A549 treated with CpdA at 1 μM for 4 hours (cell line): Measurements from ENCODE around the gene TKT. TPM values are rescaled to one million over a fixed set of nuclear protein-coding genes. Genes with fewer than 3 reads are reported as not detected.

Experiments used
- total RNA-seq: library from RNA; stranded (reverse); fragments of 200-300 nt; extraction: Qiagen RNA extraction; gene quantifications from 5 replicates; pipeline ENCODE4 v1.2.3, GENCODE V29; 2022; ENCODE audit warnings: low read depth

The TKT gene, protein sequence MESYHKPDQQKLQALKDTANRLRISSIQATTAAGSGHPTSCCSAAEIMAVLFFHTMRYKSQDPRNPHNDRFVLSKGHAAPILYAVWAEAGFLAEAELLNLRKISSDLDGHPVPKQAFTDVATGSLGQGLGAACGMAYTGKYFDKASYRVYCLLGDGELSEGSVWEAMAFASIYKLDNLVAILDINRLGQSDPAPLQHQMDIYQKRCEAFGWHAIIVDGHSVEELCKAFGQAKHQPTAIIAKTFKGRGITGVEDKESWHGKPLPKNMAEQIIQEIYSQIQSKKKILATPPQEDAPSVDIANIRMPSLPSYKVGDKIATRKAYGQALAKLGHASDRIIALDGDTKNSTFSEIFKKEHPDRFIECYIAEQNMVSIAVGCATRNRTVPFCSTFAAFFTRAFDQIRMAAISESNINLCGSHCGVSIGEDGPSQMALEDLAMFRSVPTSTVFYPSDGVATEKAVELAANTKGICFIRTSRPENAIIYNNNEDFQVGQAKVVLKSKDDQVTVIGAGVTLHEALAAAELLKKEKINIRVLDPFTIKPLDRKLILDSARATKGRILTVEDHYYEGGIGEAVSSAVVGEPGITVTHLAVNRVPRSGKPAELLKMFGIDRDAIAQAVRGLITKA
- 1,713 to 2,219 TPM (median 2,104 TPM) in 5 replicates for total RNA-seq

DNA sequence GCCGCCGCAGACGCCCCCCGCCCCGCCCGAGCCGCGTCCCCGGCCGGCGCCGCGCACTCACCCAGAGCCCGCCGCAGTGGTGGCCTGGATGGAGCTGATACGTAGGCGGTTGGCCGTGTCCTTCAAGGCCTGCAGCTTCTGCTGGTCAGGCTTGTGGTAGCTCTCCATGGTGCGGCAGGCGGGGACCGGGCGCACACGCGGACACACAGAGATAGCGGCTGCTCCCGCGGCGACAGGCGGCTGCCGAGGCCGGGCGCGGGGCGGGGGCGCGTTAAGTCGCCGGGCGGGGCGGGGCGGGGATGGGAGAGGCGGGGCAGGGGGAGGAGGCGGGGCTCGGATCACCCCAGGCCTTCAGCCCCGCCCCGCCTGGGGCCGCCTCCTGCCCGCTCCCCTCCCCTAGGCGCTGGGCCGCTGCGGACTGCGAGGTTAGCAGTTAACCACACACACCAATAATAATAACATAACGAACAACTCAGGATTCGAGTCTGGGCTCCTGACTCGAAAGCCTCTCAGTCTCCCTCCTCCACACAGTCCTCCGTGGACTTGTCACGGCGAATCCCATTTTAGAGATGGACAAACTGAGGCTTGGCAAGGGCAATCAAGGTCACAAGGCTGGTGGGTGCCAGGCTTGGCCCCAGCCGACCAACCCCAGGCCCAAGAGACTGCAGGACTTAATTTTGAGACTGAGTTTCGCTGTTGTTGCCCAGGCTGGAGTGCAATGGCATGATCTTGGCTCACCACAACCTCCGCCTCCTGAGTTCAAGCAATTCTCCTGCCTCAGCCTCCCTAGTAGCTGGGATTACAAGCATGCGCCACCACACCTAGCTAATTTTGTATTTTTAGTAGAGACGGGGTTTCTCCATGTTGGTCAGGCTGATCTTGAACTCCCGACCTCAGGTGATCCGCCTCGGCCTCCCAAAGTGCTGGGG is at the start of gene TKT:
Gene TKT, minus strand, starts transcription at position 248 of the 929 bp plus-strand sequence. Its CDS starts 80 bp downstream, at position 168.

Other genes with a start within 250 kb of the TKT start
- 7.2 to 9.3 TPM (median 7.8 TPM) in 5 replicates for gene SFMBT1, start 209.9 kb downstream of the TKT start, total RNA-seq
- 18.1 to 29.2 TPM (median 28.2 TPM) in 5 replicates for gene RFT1, start 125.6 kb downstream of the TKT start, total RNA-seq
- gene PRKCD, start 94.8 kb downstream of the TKT start, total RNA-seq: 16.7 to 21.2 TPM (median 20.4 TPM) in 5 replicates
- 6.4 to 7.9 TPM (median 7.1 TPM) in 5 replicates for gene DCP1A, start 91.5 kb upstream of the TKT start, total RNA-seq
- gene CACNA1D, start 238.6 kb upstream of the TKT start, total RNA-seq: 0.72 to 1.2 TPM (median 1.1 TPM) in 5 replicates